NB4 (cell line): ENCODE results near the gene SLC25A39.

Experiments
- DNase-seq: peaks from one replicate; pipeline ENCODE4 v3.0.0; 2010; ENCODE audit warnings: low read depth
- H3K4me3 ChIP-seq: one replicate; pipeline ENCODE4 v1.5.1; 2011; ENCODE audit warnings: mild to moderate bottlenecking, low read depth, low read length, moderate library complexity
- CTCF ChIP-seq: IDR thresholded peaks from one replicate; pipeline ENCODE4 v1.5.1; 2012; ENCODE audit warnings: low read depth, low read length
- MAX ChIP-seq: IDR thresholded peaks from 2 replicates; pipeline ENCODE4 v1.6.1; 2011; ENCODE audit warnings: low read depth, low read length
- MYC ChIP-seq: IDR thresholded peaks from 2 replicates; pipeline ENCODE4 v1.6.1; 2011; ENCODE audit warnings: low read depth, low read length
- POLR2A ChIP-seq: IDR thresholded peaks from 2 replicates; pipeline ENCODE4 v1.6.1; 2011; ENCODE audit warnings: mild to moderate bottlenecking; ENCODE audit not compliant: insufficient read length; ENCODE audit errors: extremely low read depth

Gene SLC25A39

GRCh38 chr17:44317545-44317944, 7.1 kb downstream of the SLC25A39 start:
- no peak for TF ChIP-seq MYC
- TF ChIP-seq POLR2A, result no peak
- TF ChIP-seq CTCF, result no peak
- no peak for TF ChIP-seq MAX
- no peak for DNase-seq

GRCh38 chr17:44315760-44316731, 8.6 kb downstream of the SLC25A39 start:
- DNase-seq, result no peak
- H3K4me3 ChIP-seq, result no peak overlapping the region
- TF ChIP-seq CTCF (no peak), MYC (no peak), POLR2A (no peak), MAX (no peak)

More at GRCh38 chr17:44317545-44317944, 7.1 kb downstream of the SLC25A39 start:
- H3K4me3 ChIP-seq, result no peak overlapping the region

GRCh38 chr17:44314869-44315661, 9.6 kb downstream of the SLC25A39 start:
- H3K4me3 ChIP-seq, result no peak overlapping the region
- no peak for TF ChIP-seq POLR2A
- TF ChIP-seq MYC, result no peak
- no peak for DNase-seq

GRCh38 chr17:44314524-44314868, 10.1 kb downstream of the SLC25A39 start:
- TF ChIP-seq MYC (no peak), CTCF (no peak), MAX (no peak), POLR2A (no peak)
- no peak overlapping the region for H3K4me3 ChIP-seq
- no peak for DNase-seq

- TF ChIP-seq MAX, result no peak
- TF ChIP-seq CTCF, result no peak
- TF ChIP-seq POLR2A, result no peak
- TF ChIP-seq MYC, result no peak
- DNase-seq, result no peak
- H3K4me3 ChIP-seq, result no peak overlapping the region
These were observed 10.6 kb downstream of the SLC25A39 start for GRCh38 chr17:44314031-44314430.
